Adrenal gland (tissue), 12 donors: ENCODE results near the gene SRGAP1. TPM values are rescaled to one million over a fixed set of nuclear protein-coding genes. Genes with fewer than 3 reads are reported as not detected.
A peak's percentile ranks its signal among the peaks of the same experiment; 100 is the strongest.
"Not testable (repeated sequence)": the region's sequence is repeated elsewhere in the genome, so short reads cannot be mapped to it uniquely, and the experiment has no call there.

Experiments used
- DNase-seq, 7 donors: peaks; one replicate each; pipeline ENCODE4 v3.0.0-alpha.2; 2019 to 2020
- H3K27ac ChIP-seq, 5 donors: fragments of 200-600 bp; sonication (generic) in 4 of 5; 1 replicate in 3 of 5; 2 replicates in 2 of 5; pipeline versions ENCODE4 v1.5.1 to v1.8.0; 2016 to 2020; ENCODE audit warnings: mild to moderate bottlenecking in 1 of 5
- H3K27me3 ChIP-seq: fragments of 200-600 bp; 2 replicates; pipeline ENCODE4 v1.8.0; 2021
- H3K36me3 ChIP-seq, 2 donors: fragments of 200-600 bp; replicated peaks in 1 of 2; 1 replicate in 1 of 2; 2 replicates in 1 of 2; pipeline versions ENCODE4 v1.5.1 to v1.8.0; 2018 to 2022
- H3K4me1 ChIP-seq, 2 donors: fragments of 200-600 bp; replicated peaks in 1 of 2; 1 replicate in 1 of 2; 2 replicates in 1 of 2; pipeline versions ENCODE4 v1.5.1 to v1.8.0; 2018 to 2021
- H3K4me3 ChIP-seq, 4 donors: fragments of 200-600 bp; sonication (generic) in 3 of 4; one replicate each; pipeline ENCODE4 v1.5.1; 2016 to 2018
- H3K9me3 ChIP-seq, 3 donors: fragments of 200-600 bp; sonication (generic) in 1 of 3; replicated peaks in 1 of 3; 1 replicate in 2 of 3; 2 replicates in 1 of 3; pipeline versions ENCODE4 v1.5.1 to v1.8.0; 2016 to 2021
- POLR2A ChIP-seq, 2 donors: fragments of 450-650 bp; IDR thresholded peaks; one replicate each; pipeline ENCODE4 v1.6.1; 2017; ENCODE audit warnings: antibody characterized with exemption in 2 of 2, mild to moderate bottlenecking in 2 of 2, moderate library complexity in 1 of 2
- WGBS, 4 donors: extraction: QIAGEN DNeasy Blood & Tissue Kit in 2 of 4; methylation state at CpG; one replicate each; pipeline versions ENCODE4 v1.1.5 to v1.1.7; 2013 to 2017; 5-methylcytosine and 5-hydroxymethylcytosine counted together
- intact Hi-C, 2 donors: fragments of 100-400 bp; cut with DNase I; formaldehyde crosslinking; loops; one replicate each; pipeline versions ENCODE4 v1.14.1 to v1.15.0; 2022 to 2023
- polyA plus RNA-seq, 3 donors: library from polyadenylated mRNA; stranded (reverse); fragments of 200-250 nt in 2 of 3; fragments of 350-450 nt in 1 of 3; fragmentation: Illumina TruSeq in 1 of 3; extraction: RNeasy Lipid Tissue Mini Kit (QIAGEN cat#74804) in 1 of 3; gene quantifications; one replicate each; pipeline ENCODE4 v1.2.3, GENCODE V29; 2013 to 2014
- total RNA-seq, 9 donors: library from RNA; depleted of rRNA in 4 of 9; stranded (reverse); fragments of >200 nt in 4 of 9; fragments of 120-200 nt in 1 of 9; fragmentation: NEBNext Ultra II Directional in 1 of 9; extraction: Animal tissue kit (Norgen Biotek cat#: 25700) in 1 of 9; gene quantifications; one replicate each; pipeline versions ENCODE4 v1.1.0 to v1.2.4, GENCODE V29; 2013 to 2023
- TF ChIP-seq, protein P1 (sequence below), 6 experiments: fragments of 450-650 bp in 4 of 6; fragments of 200-600 bp in 2 of 6; sonication (generic) in 1 of 6; IDR thresholded peaks; 1 replicate in 5 of 6; 2 replicates in 1 of 6; pipeline versions ENCODE4 v1.5.1 to v1.8.0; 2016 to 2021; ENCODE audit warnings: antibody characterized with exemption in 6 of 6, mild to moderate bottlenecking in 2 of 6, moderate library complexity in 1 of 6
- donor health status: healthy with polysubstance abuse.
- donor health status: Bipolar disorder and iron deficiency.
- donor health status: DM: yes; HTN: yes; CAD: no.
- donor health status: DM: no; HTN: no; CAD: no.
- donor health status: DM: no; HTN: no; CAD: no.
- donor health status: DM: yes; HTN: yes; CAD: no.

SRGAP1 gene
- total and polyA plus RNA-seq, 12 donors, result 2.4 to 35.6 (median 9.8) TPM

DNA sequence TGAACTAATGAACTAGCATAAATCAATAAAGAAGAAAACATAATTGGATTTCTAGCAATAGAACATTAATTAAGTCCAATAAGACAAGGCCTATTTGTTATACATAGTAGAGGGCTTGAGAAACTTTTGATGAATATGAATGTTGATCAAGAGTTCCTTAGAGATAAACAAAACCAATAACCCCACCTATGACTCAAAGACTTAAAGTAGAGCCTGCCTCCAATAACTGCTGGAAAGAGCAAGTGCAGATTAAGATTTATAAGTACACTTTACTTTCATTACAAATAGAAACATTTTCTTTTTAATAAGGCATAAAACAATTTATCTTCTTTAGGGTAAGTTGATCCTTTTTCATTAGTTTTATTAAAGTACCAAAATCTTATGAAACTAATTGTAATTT, 185.7 kb downstream of the SRGAP1 start:
- Histone ChIP-seq H3K9me3 (no peaks in the 10 kb centered on the region), H3K4me1 (no peaks in the 10 kb centered on the region), H3K36me3 (no peaks in the 10 kb centered on the region), H3K27me3 (no peaks in the 10 kb centered on the region), H3K27ac (no peak overlapping the region), H3K4me3 (no peak overlapping the region)
- no peak for DNase-seq
- intact Hi-C loops, result no loop called here
- no peak for TF ChIP-seq POLR2A (IDR thresholded peaks at IDR 0.05)
- TF ChIP-seq, protein P1, sequence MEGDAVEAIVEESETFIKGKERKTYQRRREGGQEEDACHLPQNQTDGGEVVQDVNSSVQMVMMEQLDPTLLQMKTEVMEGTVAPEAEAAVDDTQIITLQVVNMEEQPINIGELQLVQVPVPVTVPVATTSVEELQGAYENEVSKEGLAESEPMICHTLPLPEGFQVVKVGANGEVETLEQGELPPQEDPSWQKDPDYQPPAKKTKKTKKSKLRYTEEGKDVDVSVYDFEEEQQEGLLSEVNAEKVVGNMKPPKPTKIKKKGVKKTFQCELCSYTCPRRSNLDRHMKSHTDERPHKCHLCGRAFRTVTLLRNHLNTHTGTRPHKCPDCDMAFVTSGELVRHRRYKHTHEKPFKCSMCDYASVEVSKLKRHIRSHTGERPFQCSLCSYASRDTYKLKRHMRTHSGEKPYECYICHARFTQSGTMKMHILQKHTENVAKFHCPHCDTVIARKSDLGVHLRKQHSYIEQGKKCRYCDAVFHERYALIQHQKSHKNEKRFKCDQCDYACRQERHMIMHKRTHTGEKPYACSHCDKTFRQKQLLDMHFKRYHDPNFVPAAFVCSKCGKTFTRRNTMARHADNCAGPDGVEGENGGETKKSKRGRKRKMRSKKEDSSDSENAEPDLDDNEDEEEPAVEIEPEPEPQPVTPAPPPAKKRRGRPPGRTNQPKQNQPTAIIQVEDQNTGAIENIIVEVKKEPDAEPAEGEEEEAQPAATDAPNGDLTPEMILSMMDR (IDR thresholded peaks at IDR 0.05), result no peak

DNA sequence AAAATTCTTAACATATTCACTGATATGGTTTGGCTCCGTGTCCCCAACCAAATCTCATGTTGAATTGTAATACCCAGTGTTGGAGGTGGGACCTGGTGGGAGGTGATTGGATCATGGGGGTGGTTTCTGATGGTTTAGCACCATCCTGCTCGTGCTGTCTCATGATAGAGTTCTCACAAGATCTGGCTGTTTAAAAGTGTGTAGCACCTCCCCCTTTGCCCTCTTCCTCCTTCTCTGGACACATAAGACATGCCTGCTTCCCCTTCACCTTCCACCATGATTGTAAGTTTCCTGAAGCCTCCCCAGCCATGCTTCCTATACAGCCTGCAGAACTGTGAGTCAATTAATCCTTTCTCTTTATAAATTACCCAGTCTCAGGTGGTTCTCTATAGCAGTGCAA, 189.6 kb downstream of the SRGAP1 start:
- WGBS, 4 donors, result 90 to 100% (median 95%) methylated on average over 2 of the region's 2 CpGs
- H3K27me3 ChIP-seq, H3K4me3 ChIP-seq, H3K36me3 ChIP-seq, intact Hi-C loops, H3K4me1 ChIP-seq, H3K27ac ChIP-seq, DNase-seq, H3K9me3 ChIP-seq: not testable (repeated sequence)

- no peak for TF ChIP-seq POLR2A (IDR thresholded peaks at IDR 0.05)
- TF ChIP-seq, protein P1 (IDR thresholded peaks at IDR 0.05), result no peak
- intact Hi-C loops, result no loop called here
Observed at GRCh38 chr12:64034901-64035576, 190.5 kb downstream of the SRGAP1 start.

GRCh38 chr12:64036414-64036813, 191.9 kb downstream of the SRGAP1 start:
- WGBS, 4 donors, result 51 to 94% (median 85%) methylated on average over 1 of the region's 1 CpG
- TF ChIP-seq, protein P1 (IDR thresholded peaks at IDR 0.05), result no peak
- no peak for TF ChIP-seq POLR2A (IDR thresholded peaks at IDR 0.05)
- Histone ChIP-seq H3K4me3 (no peak overlapping the region), H3K27me3 (no peaks in the 10 kb centered on the region), H3K9me3 (no peaks in the 10 kb centered on the region), H3K4me1 (no peaks in the 10 kb centered on the region), H3K27ac (no peak overlapping the region), H3K36me3 (no peaks in the 10 kb centered on the region)
- no peak for DNase-seq
- intact Hi-C loops, result no loop called here

More at GRCh38 chr12:64034901-64035576, 190.5 kb downstream of the SRGAP1 start:
- Histone ChIP-seq H3K27me3 (no peaks in the 10 kb centered on the region), H3K27ac (no peak overlapping the region), H3K4me1 (no peaks in the 10 kb centered on the region), H3K4me3 (no peak overlapping the region), H3K36me3 (no peaks in the 10 kb centered on the region), H3K9me3 (no peaks in the 10 kb centered on the region)
- DNase-seq, result peak in 1 of 7 donors; percentile 12

- no peak overlapping the region for H3K4me3 ChIP-seq
- H3K9me3 ChIP-seq, result no peaks in the 10 kb centered on the region
- no peak for TF ChIP-seq POLR2A (IDR thresholded peaks at IDR 0.05)
- TF ChIP-seq, protein P1 (IDR thresholded peaks at IDR 0.05), result no peak
- H3K27ac ChIP-seq, result no peak overlapping the region
- intact Hi-C loops, result no loop called here
- DNase-seq, result no peak
- 47 to 49% (median 49%) methylated on average over 7 of the region's 7 CpGs for WGBS, 4 donors
- H3K4me1 ChIP-seq, result peaks cover 5% of the 10 kb centered on the region in 2 donors
- H3K27me3 ChIP-seq, result no peaks in the 10 kb centered on the region
- no peaks in the 10 kb centered on the region for H3K36me3 ChIP-seq
Observed at GRCh38 chr12:64039281-64039871, 194.9 kb downstream of the SRGAP1 start.
